ENCODE measurements around the gene AKAP9.
"Not testable (repeated sequence)": the region's sequence is repeated elsewhere in the genome, so short reads cannot be mapped to it uniquely, and the experiment has no call there.

AKAP9 gene

DNA sequence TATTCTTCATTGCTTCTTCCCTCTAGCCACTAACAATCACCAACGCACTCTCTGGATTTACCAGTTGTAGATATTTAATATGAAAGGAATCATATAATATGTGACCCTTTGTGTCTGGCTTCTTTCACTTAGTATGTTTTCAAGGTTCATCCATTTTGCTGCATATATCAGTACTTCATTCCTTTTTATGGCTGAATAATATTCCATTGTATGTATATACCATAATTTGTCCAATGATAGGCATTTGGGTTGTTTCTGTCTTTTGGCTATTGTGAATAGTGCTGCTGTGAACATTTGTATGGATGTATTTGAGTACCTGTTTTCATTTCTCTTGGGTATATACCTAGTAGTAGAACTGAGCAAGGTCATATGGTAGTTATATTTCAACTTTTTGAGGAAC lies 7.3 kb downstream of the AKAP9 start:
- DNase-seq, result no peak

- DNase-seq, result no peak
These were observed 8.8 kb downstream of the AKAP9 start for GRCh38 chr7:91949221-91950009.

- no peak for DNase-seq
These were observed 13.0 kb downstream of the AKAP9 start for GRCh38 chr7:91953618-91954017.

GRCh38 chr7:91956464-91956863 lies 15.8 kb downstream of the AKAP9 start:
- DNase-seq, result not testable (repeated sequence)

GRCh38 chr7:91957232-91957631 lies 16.6 kb downstream of the AKAP9 start:
- DNase-seq, result no peak

DNA sequence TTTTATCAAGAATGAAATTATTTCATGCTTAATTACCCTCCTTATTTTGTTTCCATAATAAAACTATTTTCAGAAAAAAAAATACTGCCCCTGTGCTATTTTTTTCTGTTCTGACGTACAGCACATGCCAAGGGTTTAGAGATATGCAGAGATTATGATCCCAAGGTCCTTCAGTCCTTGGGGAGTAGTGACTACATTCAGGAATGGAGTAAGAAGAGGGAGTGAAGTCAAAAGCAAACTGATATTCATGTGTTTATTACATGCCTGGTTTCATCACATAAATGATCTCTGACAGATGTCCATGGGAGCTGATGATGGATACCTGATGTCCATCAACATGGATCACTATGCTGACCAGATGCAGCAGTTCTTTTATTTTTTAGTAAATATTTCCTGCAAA lies 17.2 kb downstream of the AKAP9 start:
- DNase-seq, result no peak

- no peak for DNase-seq
These were observed 18.4 kb downstream of the AKAP9 start for GRCh38 chr7:91959023-91959422.

DNA sequence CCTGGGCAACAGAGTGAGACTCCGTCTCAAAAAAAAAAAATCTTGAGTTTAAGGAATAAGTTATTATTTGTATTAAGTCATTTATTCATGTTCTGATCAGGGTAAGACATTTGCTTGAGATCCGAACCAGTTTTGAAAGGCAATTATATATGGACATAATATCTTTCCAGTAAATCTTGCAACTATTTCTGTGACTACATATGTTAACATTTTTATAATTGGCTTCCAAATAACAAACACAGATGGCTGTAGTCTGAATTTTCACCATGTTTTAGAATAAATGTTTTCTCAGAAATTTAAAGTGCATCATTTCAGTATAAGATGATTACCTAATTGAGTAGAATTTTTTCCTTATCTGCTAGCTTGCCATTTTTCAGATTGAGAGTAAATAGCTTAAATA lies 21.2 kb downstream of the AKAP9 start:
- DNase-seq, result no peak

DNA sequence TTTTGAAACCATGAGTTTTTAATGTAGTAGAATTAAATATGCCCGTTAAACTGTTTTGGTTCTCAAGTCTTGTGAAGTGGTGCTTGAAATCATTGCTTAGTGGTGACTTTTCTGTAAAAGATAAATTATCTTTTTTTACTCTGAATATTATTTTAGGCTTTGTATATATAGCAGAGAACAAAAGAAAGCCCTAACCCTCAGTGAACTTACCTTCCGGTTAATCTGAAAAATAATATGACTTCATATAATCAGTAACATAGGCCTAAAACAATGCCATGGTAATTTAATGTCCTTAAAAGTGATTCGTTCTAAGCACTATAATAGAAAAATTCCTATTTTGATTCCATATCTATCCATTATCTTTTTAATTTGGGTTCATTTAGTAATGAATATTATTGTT lies 21.8 kb downstream of the AKAP9 start:
- no peak for DNase-seq

- not testable (repeated sequence) for DNase-seq
These were observed 26.9 kb downstream of the AKAP9 start for GRCh38 chr7:91967513-91967912.

GRCh38 chr7:91973639-91974038 lies 33.0 kb downstream of the AKAP9 start:
- no peak for DNase-seq

- DNase-seq, result no peak
These were observed 33.4 kb downstream of the AKAP9 start for GRCh38 chr7:91974066-91974465.

DNA sequence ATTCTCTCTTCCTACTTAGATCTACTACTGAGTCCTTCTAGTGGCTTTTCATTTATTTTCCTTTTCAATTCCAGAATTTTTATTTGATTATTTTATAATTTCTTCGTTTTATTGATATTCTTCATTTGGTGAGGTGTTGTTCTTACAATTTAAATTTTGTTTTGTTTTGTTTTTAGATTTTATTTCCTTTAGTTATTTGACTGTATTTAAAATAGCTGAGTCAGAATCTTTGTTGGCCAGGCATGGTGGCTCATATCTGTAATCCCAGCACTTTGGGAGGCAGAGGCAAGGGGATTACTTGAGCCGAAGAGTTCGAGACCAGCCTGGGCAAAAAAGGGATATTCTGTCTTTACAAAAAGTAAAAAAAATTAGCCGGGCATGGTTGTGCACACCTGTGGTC lies 36.1 kb downstream of the AKAP9 start:
- no peak for DNase-seq

GRCh38 chr7:91979590-91979989 lies 38.9 kb downstream of the AKAP9 start:
- DNase-seq, result no peak

GRCh38 chr7:91982352-91982751 lies 41.7 kb downstream of the AKAP9 start:
- not testable (repeated sequence) for DNase-seq

DNA sequence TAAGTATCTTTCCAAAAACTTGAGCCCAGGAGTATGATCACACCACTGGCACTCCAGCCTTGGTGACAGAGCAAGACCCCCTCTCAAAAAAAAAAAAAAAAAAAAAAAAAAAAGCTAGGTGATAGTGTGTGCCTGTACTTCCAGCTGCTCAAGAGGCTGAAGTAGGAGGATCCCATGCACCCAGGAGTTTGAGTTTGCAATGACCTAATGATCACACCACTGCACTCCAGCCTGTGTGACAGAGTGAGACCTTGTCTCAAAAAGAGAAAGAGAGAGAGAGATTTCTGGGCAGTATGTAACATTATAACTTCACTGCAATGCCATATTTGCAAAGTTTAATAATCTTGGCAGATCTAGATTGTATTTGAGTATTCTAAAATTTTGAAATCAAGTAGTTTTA lies 47.6 kb downstream of the AKAP9 start:
- no peak for DNase-seq

DNA sequence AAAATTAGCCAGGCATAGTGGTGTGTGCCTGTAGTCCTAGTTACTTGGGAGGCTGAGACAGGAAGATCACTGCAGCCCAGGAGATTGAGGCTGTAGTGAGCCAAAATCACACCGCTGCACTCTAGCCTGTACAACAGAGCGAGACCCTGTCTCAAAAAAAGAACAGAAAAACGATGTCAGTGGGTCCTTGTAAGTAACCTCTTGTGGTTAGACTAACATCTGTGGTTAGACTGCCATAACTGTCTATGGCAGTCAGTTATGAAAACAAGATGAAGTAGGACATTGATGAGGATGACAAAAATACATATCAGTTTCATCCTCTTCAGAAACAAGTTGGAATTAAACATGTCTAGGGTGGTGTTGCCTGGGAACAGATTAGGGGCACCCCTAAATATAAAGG lies 53.3 kb downstream of the AKAP9 start:
- DNase-seq, result no peak

- no peak for DNase-seq
These were observed 54.9 kb downstream of the AKAP9 start for GRCh38 chr7:91995391-91996105.

DNA sequence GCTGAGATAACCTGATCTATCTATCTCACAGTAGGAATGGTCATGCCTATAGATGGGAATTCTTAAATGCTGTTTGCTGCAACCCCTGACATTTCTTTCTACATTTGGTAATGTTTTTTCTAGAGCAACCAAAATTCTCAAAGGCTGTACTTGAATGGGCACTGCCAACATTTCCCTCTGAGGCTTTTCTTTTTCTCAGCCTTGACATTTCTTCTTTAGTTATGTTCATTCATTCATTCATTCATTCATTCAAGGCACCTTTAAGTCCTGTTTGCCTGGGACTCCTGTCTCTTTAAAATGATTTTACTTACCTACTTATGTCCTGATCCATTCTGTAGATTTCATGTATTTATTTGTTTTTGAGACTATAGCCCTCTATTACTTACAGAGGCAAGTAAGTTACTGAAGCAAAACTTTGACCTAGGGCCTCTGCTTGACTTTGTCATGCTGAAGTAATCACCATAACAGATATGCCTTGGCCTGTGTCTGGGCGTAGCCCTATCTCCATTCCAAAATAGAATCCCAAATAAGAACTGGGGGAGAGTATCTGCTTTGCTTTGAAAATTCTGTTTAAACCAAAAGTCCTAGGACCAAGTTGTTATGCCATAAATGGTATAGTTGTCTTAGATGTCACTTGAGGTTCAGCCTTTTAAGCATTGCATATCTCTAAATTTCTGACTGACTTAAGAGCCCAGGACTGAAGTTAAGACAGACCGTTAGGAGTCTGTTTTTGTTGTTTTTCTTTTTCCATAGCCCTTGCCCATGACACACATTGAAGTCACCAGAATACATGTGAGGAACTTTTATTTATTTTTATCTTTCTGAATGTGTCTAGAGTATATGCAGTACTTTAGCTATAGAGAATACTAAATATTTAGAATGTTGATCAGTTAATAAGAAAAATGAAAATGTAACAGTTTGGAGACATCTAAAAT lies 59.2 kb downstream of the AKAP9 start:
- no peak for DNase-seq

DNA sequence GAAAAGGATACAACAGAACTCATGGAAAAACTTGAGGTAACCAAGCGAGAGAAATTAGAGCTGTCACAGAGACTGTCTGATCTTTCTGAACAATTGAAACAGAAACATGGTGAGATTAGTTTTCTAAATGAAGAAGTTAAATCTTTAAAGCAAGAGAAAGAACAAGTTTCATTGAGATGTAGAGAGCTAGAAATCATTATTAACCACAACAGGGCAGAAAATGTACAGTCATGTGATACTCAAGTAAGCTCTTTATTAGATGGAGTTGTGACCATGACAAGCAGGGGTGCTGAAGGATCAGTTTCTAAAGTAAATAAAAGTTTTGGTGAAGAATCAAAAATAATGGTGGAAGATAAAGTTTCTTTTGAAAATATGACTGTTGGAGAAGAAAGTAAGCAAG lies 62.1 kb downstream of the AKAP9 start:
- no peak for DNase-seq

DNA sequence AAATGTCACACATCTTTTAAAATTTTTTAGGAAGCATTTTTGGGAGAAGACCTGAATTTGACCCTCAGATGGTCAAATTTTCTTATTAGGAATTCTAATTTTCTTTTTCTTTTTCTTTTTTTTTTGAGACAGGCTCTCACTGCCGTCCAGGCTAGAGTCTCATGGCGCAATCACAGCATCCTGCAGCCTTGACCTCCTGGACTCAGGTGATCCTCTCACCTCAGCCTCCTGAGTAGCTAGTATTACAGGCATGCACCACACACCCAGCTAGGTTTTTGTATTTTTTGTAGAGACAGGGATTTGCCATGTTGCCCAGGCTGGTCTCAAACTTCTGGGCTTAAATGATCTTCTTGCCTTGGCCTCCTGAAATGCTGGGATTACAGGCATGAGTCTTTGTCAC lies 65.4 kb downstream of the AKAP9 start:
- no peak for DNase-seq

GRCh38 chr7:92010215-92010614 lies 69.6 kb downstream of the AKAP9 start:
- no peak for DNase-seq

- no peak for DNase-seq
These were observed 72.9 kb downstream of the AKAP9 start for GRCh38 chr7:92013611-92014010.

All from kidney glomerular epithelial cell (primary cell).